GM12878 (cell line): ENCODE results near the gene PSMD1. TPM values are rescaled to one million over a fixed set of nuclear protein-coding genes. Genes with fewer than 3 reads are reported as not detected.

ENCODE experiments used
- ATAC-seq: fragments of 200-7000 bp; cut with Tn5 transposase; 3 replicates; pipeline ENCODE4 v1.9.1; 2020; ENCODE audit warnings: mild to moderate bottlenecking, moderate library complexity
- BruUV-seq: library from RNA; stranded (reverse); fragments of 400-500 nt; replicated peaks from 2 replicates; lab custom pipeline; 2021; lab: Mats Ljungman, UMichigan
- CTCF ChIA-PET: fragments of 300-600 bp; sonication (Branson Sonifier 250); formaldehyde crosslinking; extraction: SDS; loops from one replicate; lab custom pipeline; 2021; ENCODE audit warnings: inconsistent platforms; lab: Yijun Ruan, JAX
- POLR2A ChIA-PET: fragments of 350-600 bp; formaldehyde crosslinking; extraction: SDS; loops from one replicate; lab custom pipeline; 2021; ENCODE audit warnings: inconsistent platforms; lab: Charles Lee
- RAD21 ChIA-PET: fragments of 300-600 bp; sonication (Branson Sonifier 250); formaldehyde crosslinking; loops from one replicate; lab custom pipeline; 2023; ENCODE audit warnings: antibody characterized with exemption; ENCODE audit not compliant: unreplicated experiment; lab: Charles Lee
- SMC1A ChIA-PET: fragments of 300-600 bp; sonication (Branson Sonifier 250); formaldehyde crosslinking; loops from one replicate; lab custom pipeline; 2023; ENCODE audit not compliant: unreplicated experiment, uncharacterized antibody; lab: Charles Lee
- DNase-seq: peaks from one replicate; pipeline ENCODE4 v3.0.0-alpha.2; 2011; ENCODE audit warnings: low read depth, low spot score
- FAIRE-seq: peaks from 3 replicates; lab custom pipeline; 2011; peaks lifted over from hg19 to GRCh38; lab: Jason Lieb, UNC
- H2AFZ ChIP-seq: 2 replicates; pipeline ENCODE4 v1.6.0; 2011; ENCODE audit warnings: low read depth, low read length, control low read depth; ENCODE audit not compliant: control insufficient read depth
- H3K27ac ChIP-seq: 2 replicates; pipeline ENCODE4 v1.5.1; 2011; ENCODE audit warnings: control low read depth; ENCODE audit not compliant: control insufficient read depth, insufficient read depth
- H3K27me3 ChIP-seq, 2 experiments: replicated peaks in 1 of 2; 2 replicates each; pipeline versions ENCODE4 v1.6.0 to v1.6.1; 2011; ENCODE audit warnings: low read length in 1 of 2; ENCODE audit not compliant: control insufficient read depth in 2 of 2, insufficient read depth in 2 of 2
- H3K36me3 ChIP-seq, 2 experiments: 2 replicates each; pipeline ENCODE4 v1.5.1; 2011; ENCODE audit warnings: low read length in 1 of 2; ENCODE audit not compliant: control insufficient read depth in 2 of 2, insufficient read depth in 2 of 2
- H3K4me1 ChIP-seq: 2 replicates; pipeline ENCODE4 v1.6.1; 2011; ENCODE audit warnings: mild to moderate bottlenecking, low read length, moderate library complexity, mixed read lengths; ENCODE audit not compliant: control insufficient read depth, insufficient read depth
- H3K4me2 ChIP-seq: 2 replicates; pipeline ENCODE4 v1.6.0; 2011; ENCODE audit warnings: control low read depth; ENCODE audit not compliant: control insufficient read depth, insufficient read depth
- H3K4me3 ChIP-seq: fragments of 200-600 bp; sonication (generic); 2 replicates; pipeline ENCODE4 v1.5.1; 2016
- H3K79me2 ChIP-seq: 2 replicates; pipeline ENCODE4 v1.6.0; 2011; ENCODE audit warnings: low read length; ENCODE audit not compliant: control insufficient read depth, insufficient read depth
- H3K9ac ChIP-seq: 2 replicates; pipeline ENCODE4 v1.8.0; 2011; ENCODE audit warnings: low read length, control low read depth, mixed read lengths; ENCODE audit not compliant: control insufficient read depth, insufficient read depth
- H3K9me3 ChIP-seq: replicated peaks from 3 replicates; pipeline ENCODE4 v1.5.1; 2011; ENCODE audit warnings: mild to moderate bottlenecking, low read length; ENCODE audit not compliant: control insufficient read depth, insufficient read depth
- H4K20me1 ChIP-seq: 2 replicates; pipeline ENCODE4 v1.6.0; 2011; ENCODE audit not compliant: control insufficient read depth, insufficient read depth
- BHLHE40 ChIP-seq, 2 experiments: fragments of 450-650 bp in 1 of 2; IDR thresholded peaks; 2 replicates each; pipeline ENCODE4 v1.6.1; 2011 to 2017; ENCODE audit warnings: low read depth in 2 of 2, borderline replicate concordance in 1 of 2, improper control_type of control experiment in 1 of 2, low read length in 1 of 2, mild to moderate bottlenecking in 1 of 2
- GATAD2B ChIP-seq: fragments of 450-650 bp; conservative IDR thresholded peaks from 2 replicates; pipeline ENCODE4 v1.6.1; 2017; ENCODE audit warnings: low read depth, mild to moderate bottlenecking, moderate library complexity
- JUNB ChIP-seq: IDR thresholded peaks from 2 replicates; pipeline ENCODE4 v1.6.1; 2016; ENCODE audit warnings: antibody characterized with exemption, mild to moderate bottlenecking
- MTA3 ChIP-seq: IDR thresholded peaks from 2 replicates; pipeline ENCODE4 v1.6.1; 2012; ENCODE audit warnings: low read length, inconsistent platforms, borderline replicate concordance
- NFYA ChIP-seq: IDR thresholded peaks from 2 replicates; pipeline ENCODE4 v1.6.1; 2011; ENCODE audit warnings: low read depth, mild to moderate bottlenecking, low read length, improper control_type of control experiment, borderline replicate concordance
- SPI1 ChIP-seq: IDR thresholded peaks from 2 replicates; pipeline ENCODE4 v1.6.1; 2011; ENCODE audit warnings: low read depth, mild to moderate bottlenecking, low read length, moderate library complexity, borderline replicate concordance; ENCODE audit not compliant: insufficient read depth
- SUPT20H ChIP-seq: IDR thresholded peaks from 2 replicates; pipeline ENCODE4 v1.6.1; 2011; ENCODE audit warnings: low read depth, mild to moderate bottlenecking, low read length, moderate library complexity, borderline replicate concordance; ENCODE audit not compliant: control insufficient read depth
- TAF1 ChIP-seq: IDR thresholded peaks from 2 replicates; pipeline ENCODE4 v1.6.1; 2011; ENCODE audit warnings: mild to moderate bottlenecking, low read depth, low read length, borderline replicate concordance
- WGBS: methylation state at CpG from one replicate; pipeline ENCODE4 v1.1.6; 2016; ENCODE audit warnings: low lambda C conversion rate; ENCODE audit not compliant: insufficient replicate concordance, insufficient coverage; ENCODE audit errors: missing lambda C conversion rate; 5-methylcytosine and 5-hydroxymethylcytosine counted together
- in situ Hi-C: fragments of 300-500 bp; cut with MboI; formaldehyde crosslinking; loops from 9 replicates; pipeline ENCODE4 v1.14.3; 2018; ENCODE audit warnings: mixed read lengths
- intact Hi-C: fragments of 100-400 bp; cut with micrococcal nuclease; formaldehyde crosslinking; loops from one replicate; pipeline ENCODE4 v1.14.2; 2022; ENCODE audit not compliant: unreplicated experiment
- polyA plus RNA-seq, 11 experiments: library from polyadenylated mRNA; depleted of rRNA in 4 of 11; unstranded in 6 of 11; stranded (reverse) in 5 of 11; fragments of >200 nt; fragmentation: Nextera tagmentation in 4 of 11; fragmentation: Illumina TruSeq in 1 of 11; extraction: Ambion mirVana in 4 of 11; extraction: Trizol in 1 of 11; gene quantifications; 1 replicate in 1 of 11; 2 replicates in 10 of 11; pipeline versions ENCODE4 v1.2.1 to v1.2.3, GENCODE V29; 2011 to 2016; ENCODE audit warnings: inconsistent platforms in 2 of 11, missing spikeins in 2 of 11, low read depth in 1 of 11
- total RNA-seq, 4 experiments: library from RNA; depleted of rRNA in 3 of 4; stranded (reverse); fragments of >200 nt in 3 of 4; fragmentation: Illumina TruSeq in 1 of 4; extraction: Trizol in 1 of 4; gene quantifications; 2 replicates each; pipeline versions ENCODE4 v1.2.1 to v1.2.3, GENCODE V29; 2013 to 2021

PSMD1 gene
- total and polyA plus RNA-seq, 10 of the 15 experiments (the other 5 are each of a cell fraction or from before 2014, with no cell fraction given): 87.4 to 220 (median 139) TPM

DNA sequence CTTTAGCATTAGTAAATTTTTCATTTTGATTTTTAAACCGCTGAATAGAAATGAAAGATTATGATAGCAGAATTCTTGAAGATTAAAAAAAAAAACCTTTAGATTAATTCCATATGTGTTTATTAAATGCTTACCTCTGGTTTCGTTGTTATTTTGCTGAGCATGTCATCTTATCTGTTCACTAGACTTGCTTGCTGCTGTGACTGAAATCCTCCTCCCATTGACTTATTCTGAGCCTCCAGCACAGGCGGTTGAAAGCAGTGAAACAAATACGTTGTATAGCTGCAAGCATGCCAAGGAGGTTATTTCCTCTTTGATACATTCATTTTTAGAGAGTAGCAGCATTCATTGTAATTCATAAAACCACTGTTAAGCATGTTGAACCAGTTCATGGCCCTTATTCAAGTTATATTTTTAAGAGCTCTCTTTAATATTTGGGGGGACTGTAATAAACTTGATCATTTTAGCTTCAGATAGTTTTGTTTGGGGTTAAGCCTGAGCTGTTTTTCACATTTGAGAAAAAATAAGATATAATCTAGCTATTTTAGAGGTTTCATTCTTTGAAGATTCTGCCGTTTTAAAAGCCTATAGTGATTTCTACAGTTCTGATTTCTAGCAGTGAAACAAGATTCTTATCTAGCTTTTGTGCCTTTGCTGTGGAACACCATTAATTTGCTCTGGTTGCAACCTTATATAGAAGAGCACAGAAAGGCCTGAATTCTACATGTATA lies 68.3 kb downstream of the PSMD1 start, which contains the start of gene HTR2B:
HTR2B (minus strand) TSS at position 205 of the 731 bp plus-strand sequence. CDS start 1,278 bp downstream, outside the sequence.
- no peaks in the 10 kb centered on the region for H3K27me3 ChIP-seq
- no peak within 1 kb of the TSS; the same call in 1 of the 2 replicates for H3K4me3 ChIP-seq
- no peak for DNase-seq
- no peaks in the 10 kb centered on the region; the same call in 1 of the 2 replicates for H3K79me2 ChIP-seq
- peaks cover 11% of the 10 kb centered on the region for H3K4me1 ChIP-seq
- no peak within 1 kb of the TSS for H3K9ac ChIP-seq
- no peaks in the 10 kb centered on the region; a peak in 1 of 4 replicates for H3K36me3 ChIP-seq
- no peaks in the 10 kb centered on the region for H3K9me3 ChIP-seq
- ChIA-PET POLR2A (interaction anchor here (0.5 to 0.7 kb wide), 3 partner anchors 9 to 837 kb away, joined by 3 to 5 read pairs (median 4); no protein-coding TSS in a partner anchor), RAD21 (interaction anchor here (1.1 to 1.6 kb wide), 3 partner anchors 21 to 102 kb away, joined by 5 read pairs; no protein-coding TSS in a partner anchor), CTCF (interaction anchor here (0.6 to 1.3 kb wide), 6 partner anchors 9 to 300 kb away, joined by 3 to 6 read pairs (median 3); no protein-coding TSS in a partner anchor), SMC1A (interaction anchor here (0.8 to 2.5 kb wide), 9 partner anchors 9 to 103 kb away, joined by 3 to 11 read pairs (median 5); no protein-coding TSS in a partner anchor)
- 57% methylated on average over 5 of the region's 5 CpGs for WGBS
- H3K27ac ChIP-seq: peak within 1 kb of the TSS; percentile 6; the same call in 1 of the 2 replicates
- in situ Hi-C loops: no loop called here
- H4K20me1 ChIP-seq: no peaks in the 10 kb centered on the region
- H2AFZ ChIP-seq: no peak within 1 kb of the TSS; the same call in 1 of the 2 replicates
- no peak for FAIRE-seq
- intact Hi-C loops: no loop called here
- TF ChIP-seq JUNB: peak; percentile 32; the same call in 1 of the 2 replicates
- TF ChIP-seq GATAD2B: no peak
- no peak for ATAC-seq
- no TSS peak for BruUV-seq
- peak within 1 kb of the TSS; percentile 1; the same call in 1 of the 2 replicates for H3K4me2 ChIP-seq

DNA sequence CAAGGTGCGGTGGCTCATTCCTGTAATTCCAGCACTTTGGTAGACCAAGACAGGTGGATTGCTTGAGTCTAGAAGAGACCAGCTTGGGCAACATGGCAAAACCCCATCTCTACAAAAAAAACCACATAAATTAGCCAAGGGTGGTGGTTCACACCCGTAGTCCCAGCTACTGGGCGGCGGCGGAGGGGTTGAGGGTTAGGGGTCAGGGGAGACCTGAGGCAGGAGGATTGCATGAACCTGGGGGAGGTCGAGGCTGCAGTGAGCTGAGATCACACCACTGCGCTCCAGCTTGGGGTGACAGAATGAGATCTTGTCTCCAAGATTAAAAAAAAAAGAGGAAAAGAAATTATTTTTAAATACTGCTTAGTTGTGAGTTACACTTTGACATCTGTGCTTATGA lies 69.5 kb downstream of the PSMD1 start:
- in situ Hi-C loops: no loop called here
- RAD21 ChIA-PET: interaction anchor here (1.0 to 1.6 kb wide), 2 partner anchors 22 to 65 kb away, joined by 3 to 5 read pairs; no protein-coding TSS in a partner anchor
- no peak for FAIRE-seq

More for the DNA sequence above, 69.5 kb downstream of the PSMD1 start:
- no peak overlapping the region for H3K4me2 ChIP-seq
- H3K36me3 ChIP-seq: no peaks in the 10 kb centered on the region; a peak in 1 of 4 replicates
- 100% methylated on average over 6 of the region's 7 CpGs for WGBS
- DNase-seq (no peak), ATAC-seq (no peak)
- H3K27me3 ChIP-seq: no peaks in the 10 kb centered on the region
- TF ChIP-seq BHLHE40 (IDR thresholded peaks at IDR 0.05; ENCODE audit: borderline replicate concordance in 1 of 2, low read depth in 2 of 2, low read length in 1 of 2): no peak
- no peak for TF ChIP-seq SUPT20H
- TF ChIP-seq TAF1: no peak
- no peak for TF ChIP-seq SPI1
- TF ChIP-seq MTA3: no peak
- no peak for TF ChIP-seq NFYA
- intact Hi-C loops: no loop called here
- H3K4me1 ChIP-seq: peaks cover 11% of the 10 kb centered on the region
- ChIA-PET CTCF (interaction anchor here (0.6 to 1.3 kb wide), 3 partner anchors 15 to 285 kb away, joined by 3 read pairs; no protein-coding TSS in a partner anchor), SMC1A (interaction anchor here (1.0 to 1.9 kb wide), 4 partner anchors 9 to 770 kb away, joined by 3 to 6 read pairs (median 4); no protein-coding TSS in a partner anchor), POLR2A (no interaction called here)
- H3K4me3 ChIP-seq: no peak overlapping the region
- H3K79me2 ChIP-seq: no peaks in the 10 kb centered on the region; the same call in 1 of the 2 replicates
- H3K9ac ChIP-seq: no peak overlapping the region
- H3K9me3 ChIP-seq: no peaks in the 10 kb centered on the region
- H4K20me1 ChIP-seq: no peaks in the 10 kb centered on the region
- no peak overlapping the region for H3K27ac ChIP-seq
- no TSS peak for BruUV-seq
- no peak overlapping the region for H2AFZ ChIP-seq
